EL (cell line): ENCODE results near the gene MRPL24.
A peak's percentile ranks its signal among the peaks of the same experiment; 100 is the strongest.
"Not testable (repeated sequence)": the region's sequence is repeated elsewhere in the genome, so short reads cannot be mapped to it uniquely, and the experiment has no call there.

ENCODE experiments used
- DNase-seq: peaks from one replicate; pipeline ENCODE4 v3.0.0-alpha.2; 2016

MRPL24 gene

GRCh38 chr1:156740741-156741480, at the start of gene MRPL24:
TSS of gene MRPL24 (minus strand) at chr1:156741088. CDS start at chr1:156738704, 2,384 bp downstream.
- peak; percentile 100 for DNase-seq

GRCh38 chr1:156789621-156790318, 48.9 kb upstream of the MRPL24 start:
- no peak for DNase-seq

DNA sequence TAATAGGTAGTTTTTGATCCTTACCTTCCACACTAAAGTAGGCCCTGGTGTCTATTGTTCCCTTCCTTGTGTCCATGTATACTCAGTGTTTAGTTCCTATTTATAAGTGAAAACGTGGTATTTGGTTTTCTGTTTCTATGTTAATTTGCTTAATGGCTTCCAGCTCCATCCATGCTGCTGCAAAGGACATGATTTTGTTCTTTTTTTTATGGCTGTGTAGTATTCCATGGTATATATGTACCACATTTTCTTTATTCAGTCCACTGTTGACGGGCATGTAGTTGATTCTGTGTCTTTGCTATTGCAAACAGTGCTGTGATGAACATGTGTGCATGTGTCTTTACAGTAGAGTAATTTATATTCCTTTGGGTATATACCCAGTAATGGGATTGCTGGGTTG, 47.2 kb upstream of the MRPL24 start:
- DNase-seq: no peak

- no peak for DNase-seq
These were observed 45.8 kb upstream of the MRPL24 start for GRCh38 chr1:156786640-156787039.

DNA sequence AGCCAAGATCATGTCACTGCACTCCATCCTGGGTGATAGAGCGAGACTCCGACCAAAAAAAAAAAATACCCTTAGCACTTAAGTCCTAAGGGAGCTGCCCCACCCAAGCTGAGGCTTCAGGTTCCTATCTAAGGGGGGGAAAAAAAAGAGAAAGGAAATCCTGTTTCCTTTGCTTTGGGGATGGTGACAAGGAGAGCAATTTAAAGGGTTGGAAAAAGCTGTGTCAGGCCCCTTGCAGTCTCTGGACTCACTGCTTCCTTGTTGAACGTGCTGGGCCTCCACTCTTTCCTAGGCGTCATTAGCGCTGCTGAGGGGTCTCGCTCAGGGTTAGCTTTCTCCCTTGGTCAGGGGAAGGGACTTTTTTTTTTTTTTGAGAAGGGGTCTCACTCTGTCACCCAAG, 44.6 kb upstream of the MRPL24 start:
- no peak for DNase-seq

DNA sequence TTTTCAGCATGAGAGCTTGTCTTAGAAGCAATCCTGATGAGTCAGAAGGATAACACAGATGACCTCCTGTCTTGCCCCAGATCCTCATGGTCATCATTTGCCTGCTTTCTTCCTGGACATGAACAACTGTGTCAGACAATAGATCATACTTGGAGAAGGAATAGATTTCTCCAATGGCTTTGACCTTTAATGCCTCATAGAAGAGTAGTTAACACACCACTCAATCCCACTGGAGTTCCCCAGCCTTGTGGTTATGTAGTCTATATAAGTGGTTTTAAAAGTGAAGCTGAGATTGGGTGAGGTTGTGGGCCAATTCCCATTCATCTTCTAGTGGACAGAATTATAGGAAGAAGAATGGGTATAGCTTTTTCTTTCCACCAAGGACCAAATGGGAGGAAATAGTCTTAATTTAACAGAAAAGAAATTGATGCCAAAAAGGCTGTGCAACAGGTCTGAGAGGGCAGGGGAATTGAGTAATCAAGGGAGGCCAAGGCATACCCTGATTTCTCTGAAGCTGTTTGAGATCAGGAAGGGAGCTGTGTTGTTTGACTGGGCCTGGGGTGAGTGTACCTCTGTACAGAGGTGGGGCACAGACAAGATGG, 40.8 kb upstream of the MRPL24 start:
- peak; percentile 63 for DNase-seq

DNA sequence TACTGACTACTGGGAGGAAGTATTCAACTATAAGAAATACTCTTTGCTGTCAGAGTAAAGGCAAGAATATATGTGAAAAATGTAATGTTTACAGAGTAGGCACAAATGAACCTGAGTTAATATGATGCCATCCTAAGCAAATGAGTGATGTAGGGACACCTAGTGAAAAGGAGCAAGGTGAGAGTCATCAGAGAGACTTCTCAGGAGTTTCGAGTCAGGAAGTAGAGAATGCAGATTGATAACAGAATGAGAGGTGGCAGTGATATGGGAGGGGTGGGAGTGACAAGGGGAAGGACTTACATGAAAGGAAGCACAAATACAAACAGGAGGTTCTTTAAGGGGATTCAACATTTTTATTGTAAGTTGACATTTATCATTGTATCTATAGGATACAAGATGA, 36.7 kb upstream of the MRPL24 start:
- DNase-seq: no peak

GRCh38 chr1:156776942-156777341, 36.1 kb upstream of the MRPL24 start:
- no peak for DNase-seq

- DNase-seq: no peak
These were observed 34.9 kb upstream of the MRPL24 start for GRCh38 chr1:156775799-156776198.

GRCh38 chr1:156773607-156774006, 32.7 kb upstream of the MRPL24 start:
- no peak for DNase-seq

- DNase-seq: no peak
These were observed 32.0 kb upstream of the MRPL24 start for GRCh38 chr1:156772728-156773497.

GRCh38 chr1:156772222-156772621, 31.3 kb upstream of the MRPL24 start:
- no peak for DNase-seq

DNA sequence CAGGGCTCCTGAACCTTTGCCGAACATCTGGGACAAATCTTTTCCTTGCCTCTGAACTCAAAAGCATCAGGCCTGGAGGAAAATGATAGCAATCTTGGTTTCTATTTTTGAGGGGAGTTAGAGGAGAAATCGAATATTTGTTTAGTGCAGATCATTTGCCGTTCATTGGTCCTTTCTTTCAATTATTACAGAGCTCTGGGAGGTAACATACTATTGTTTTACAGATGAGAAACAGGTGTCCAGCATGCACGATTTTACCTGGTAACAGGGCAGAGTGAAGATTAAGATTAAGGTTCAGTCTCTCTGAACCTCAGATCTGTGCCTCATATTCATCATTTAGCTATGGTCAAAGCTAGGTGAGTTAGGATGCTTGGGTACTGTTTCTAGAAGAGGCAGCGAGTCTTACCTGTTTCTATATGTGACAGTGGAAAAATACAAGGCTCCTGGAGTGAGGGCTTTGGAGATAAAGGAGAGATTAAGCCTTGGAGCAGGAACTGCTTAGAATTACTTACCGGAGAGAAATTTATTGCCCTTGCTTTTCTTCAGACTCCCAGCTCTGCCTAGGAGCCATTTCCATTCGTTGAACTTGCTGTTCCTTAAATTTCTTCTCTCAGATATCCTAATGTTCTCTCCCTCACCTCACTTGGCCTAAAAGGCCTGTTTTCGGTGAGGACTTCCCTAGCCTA, 27.9 kb upstream of the MRPL24 start:
- DNase-seq: no peak

- DNase-seq: peak; percentile 35
These were observed 27.2 kb upstream of the MRPL24 start for GRCh38 chr1:156767879-156768604.

DNA sequence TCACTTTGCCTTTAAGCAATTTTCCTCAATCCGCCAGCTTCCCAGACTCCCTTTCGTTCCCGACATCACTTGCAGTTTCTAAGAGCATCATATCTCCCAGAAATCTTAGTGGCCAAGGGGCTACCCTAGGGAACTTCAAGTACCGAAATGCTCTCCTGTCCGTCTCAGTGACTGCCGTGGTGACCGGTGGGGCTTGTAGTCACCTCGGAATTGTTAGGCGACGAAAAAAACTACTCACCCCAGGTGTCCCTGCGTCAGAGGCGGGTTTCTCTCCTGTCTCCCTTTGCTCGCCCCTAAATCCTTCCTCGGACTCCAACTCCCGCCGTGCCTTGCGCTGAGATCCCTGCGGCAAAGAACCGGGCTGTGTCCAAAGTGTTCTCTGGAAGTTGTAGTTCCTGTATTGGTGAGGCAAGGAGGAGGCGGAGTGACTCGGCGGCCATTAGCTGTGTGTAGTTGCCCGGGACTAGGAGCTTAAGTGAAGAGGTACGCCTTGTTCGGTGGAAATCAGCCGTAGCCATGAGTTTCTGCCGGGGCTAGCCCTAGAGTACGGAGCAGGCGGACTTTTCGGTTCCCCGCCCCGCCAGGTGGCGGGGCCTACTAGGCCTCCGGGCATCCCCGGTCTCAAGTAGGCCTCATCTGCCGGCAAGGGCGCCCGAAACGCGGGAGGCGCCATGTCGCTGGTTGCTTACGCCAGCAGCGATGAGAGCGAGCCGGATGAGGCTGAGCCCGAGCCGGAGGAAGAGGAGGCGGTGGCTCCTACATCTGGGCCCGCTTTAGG, 26.4 kb upstream of the MRPL24 start, which contains the start of gene PRCC:
TSS of gene PRCC (plus strand) at position 435 of the 778 bp plus-strand sequence. CDS start at position 672, 237 bp downstream.
- DNase-seq: peak; percentile 100

- DNase-seq: no peak
These were observed 25.6 kb upstream of the MRPL24 start for GRCh38 chr1:156766298-156767100.

DNA sequence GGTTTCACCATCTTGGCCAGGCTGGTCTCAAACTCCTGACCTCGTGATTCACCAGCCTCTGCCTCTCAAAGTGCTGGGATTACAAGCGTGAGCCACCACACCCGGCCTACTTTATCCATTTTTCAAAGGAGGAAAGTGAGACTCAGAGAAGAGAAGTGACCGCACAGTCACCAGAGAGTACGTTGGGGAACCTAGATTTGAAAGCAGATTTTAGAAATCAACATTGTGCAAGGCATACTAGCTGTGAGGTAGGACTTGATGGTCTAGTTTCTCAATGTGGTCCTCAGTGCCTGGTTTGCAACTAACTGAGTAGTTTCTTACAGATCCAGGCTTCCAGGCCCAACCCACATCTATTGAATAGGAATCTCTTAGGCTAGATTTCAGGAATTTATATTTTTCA, 24.8 kb upstream of the MRPL24 start:
- no peak for DNase-seq

DNA sequence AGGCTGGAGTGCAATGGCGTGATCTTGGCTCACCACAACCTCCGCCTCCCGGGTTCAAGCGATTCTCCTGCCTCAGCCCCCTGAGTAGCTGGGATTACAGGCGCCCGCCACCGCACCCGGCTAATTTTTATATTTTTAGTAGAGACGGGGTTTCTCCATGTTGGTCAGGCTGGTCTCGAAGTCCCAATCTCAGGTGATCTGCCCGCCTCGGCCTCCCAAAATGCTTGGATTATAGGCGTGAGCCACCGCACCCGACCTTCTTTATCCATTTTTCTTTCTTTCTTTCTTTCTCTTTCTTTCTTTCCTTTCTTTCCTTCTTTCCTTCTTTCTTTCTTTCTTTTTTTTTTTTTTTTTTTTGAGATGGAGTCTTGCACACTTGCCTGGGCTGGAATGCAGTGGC, 24.2 kb upstream of the MRPL24 start:
- DNase-seq: not testable (repeated sequence)

GRCh38 chr1:156760796-156761104, 19.9 kb upstream of the MRPL24 start:
- DNase-seq: no peak

DNA sequence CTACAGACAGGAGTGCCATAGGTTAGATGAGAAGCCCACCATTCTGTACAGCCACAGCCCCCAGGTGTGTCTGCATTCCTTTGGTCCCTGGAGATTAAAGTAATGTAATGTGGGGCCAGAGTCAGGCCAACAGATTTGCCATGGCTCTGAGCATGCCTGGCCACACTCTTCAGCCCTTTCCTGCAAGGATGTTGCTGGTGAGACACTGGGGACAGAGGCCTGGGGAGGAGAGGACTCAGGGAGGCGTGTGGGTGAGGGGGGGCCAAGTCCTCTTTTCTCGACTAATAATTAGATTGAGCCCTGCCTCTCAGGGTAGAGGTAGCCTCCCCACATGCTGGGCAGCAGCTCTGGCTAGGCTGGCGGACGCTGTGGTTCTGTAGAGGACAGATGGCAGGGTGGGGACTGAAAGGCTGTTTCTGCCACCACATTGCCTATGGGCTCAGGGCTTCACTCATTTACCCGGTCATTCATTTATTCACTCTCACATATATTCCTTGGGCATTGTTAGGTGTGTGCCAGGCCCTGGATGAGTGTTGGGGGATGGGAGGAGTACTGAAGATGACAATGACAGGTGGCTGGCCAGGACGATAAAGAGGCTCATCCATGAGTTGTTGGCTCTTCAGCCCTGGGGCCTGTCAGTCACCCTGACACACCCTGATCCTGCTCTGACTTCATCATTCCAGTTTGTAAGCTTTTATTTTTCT, 19.4 kb upstream of the MRPL24 start:
- DNase-seq: no peak
